GM18499 (cell line): ENCODE results near the gene AGT.
"Not testable (repeated sequence)": the region's sequence is repeated elsewhere in the genome, so short reads cannot be mapped to it uniquely, and the experiment has no call there.

Experiments
- ATAC-seq: cut with Tn5 transposase; IDR thresholded peaks from one replicate; pipeline ENCODE4 v1.9.1; 2021; ENCODE audit warnings: moderate number of reproducible peaks; ENCODE audit not compliant: insufficient read depth, unreplicated experiment

Gene AGT

DNA sequence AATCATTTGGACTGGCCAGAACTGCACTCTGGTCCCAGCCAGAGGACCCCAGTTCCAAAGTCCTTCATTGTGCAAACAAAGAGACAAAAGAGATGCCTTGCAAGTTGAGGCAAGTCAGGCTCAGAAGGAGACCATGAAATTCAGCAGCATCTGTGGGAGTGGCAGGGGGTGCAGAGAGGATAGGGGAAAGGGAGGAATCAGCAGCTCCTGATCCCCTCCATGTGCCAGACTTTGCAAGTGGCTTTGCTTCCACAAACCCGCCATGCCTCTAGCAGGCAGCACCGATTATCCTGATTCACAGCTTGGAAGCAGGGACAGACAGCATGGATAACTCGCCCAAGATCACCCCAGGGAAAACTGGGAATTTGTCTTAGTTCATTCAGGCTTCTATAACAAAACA is 31.1 kb upstream of the AGT start:
- ATAC-seq: no peak

DNA sequence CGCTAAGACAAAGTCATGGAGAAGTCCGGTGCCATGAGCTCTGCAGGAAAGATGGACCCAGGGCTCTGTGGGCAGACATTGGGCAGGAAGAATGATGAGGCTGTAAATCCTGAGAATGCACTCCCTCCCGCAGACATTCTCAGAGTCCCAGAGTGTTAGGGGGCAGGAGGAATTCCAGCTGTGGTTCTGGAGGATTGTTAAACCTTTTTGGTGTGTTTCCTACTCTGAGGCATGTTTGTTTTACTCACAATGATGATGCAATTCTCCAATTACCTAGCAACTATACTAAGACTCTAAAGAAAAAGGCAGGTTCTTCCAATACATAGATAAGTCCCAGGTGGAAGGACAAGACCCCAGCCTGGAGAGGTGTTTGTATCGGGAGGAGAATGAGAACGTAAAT is 30.5 kb upstream of the AGT start:
- ATAC-seq: no peak

DNA sequence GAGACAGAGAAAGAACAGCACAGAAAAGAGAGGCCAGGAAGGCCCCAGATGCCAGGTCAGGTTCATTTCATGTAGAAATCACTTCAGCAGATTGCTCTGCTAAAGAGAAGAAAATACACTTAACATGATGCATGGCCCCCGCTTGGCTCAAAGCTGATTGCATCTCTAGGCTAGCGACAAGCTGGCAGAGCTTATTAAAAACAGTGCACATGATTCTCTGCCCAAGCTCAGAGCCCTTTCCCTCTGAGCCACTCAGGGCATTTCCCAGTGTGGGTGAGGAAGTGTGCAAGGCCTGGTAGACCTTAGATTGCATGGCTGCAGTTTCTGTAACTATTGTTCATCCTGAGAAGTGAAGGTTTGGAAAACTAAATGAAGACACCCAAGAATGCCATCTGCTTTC is 30.0 kb upstream of the AGT start:
- ATAC-seq: no peak

DNA sequence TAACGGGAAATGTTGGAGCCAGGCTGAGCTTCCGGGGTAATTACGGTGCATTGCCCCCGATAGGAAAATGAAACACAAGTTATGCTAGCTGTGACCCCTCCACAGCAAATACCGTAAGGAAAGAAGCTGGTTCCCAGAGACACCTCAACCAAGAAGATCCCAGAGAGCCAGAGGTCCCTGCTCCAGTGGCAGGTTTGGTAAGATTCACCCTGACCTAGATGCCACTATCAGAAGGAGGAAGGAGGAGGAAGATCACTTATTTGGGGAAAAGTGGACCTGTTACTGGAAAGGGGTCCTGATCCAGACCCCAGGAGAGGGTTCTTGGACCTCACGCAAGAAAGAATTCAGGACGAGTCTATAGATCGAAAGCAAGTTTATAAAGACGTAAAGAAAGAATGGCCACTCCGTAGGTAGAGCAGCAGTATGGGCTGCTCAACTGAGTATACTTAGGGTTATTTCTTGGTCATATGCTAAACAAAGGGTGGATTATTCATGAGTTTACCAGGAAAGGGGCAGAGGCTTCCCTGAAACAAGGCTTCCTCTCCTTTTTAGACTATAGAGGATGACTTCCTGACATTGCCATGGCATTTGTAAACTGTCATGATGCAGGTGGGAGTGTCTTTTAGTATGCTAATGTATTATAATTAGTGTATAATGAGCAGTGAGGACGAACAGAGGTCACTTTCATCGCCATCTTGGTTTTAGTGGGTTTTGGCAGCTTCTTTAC is 25.8 kb upstream of the AGT start:
- ATAC-seq: no peak

DNA sequence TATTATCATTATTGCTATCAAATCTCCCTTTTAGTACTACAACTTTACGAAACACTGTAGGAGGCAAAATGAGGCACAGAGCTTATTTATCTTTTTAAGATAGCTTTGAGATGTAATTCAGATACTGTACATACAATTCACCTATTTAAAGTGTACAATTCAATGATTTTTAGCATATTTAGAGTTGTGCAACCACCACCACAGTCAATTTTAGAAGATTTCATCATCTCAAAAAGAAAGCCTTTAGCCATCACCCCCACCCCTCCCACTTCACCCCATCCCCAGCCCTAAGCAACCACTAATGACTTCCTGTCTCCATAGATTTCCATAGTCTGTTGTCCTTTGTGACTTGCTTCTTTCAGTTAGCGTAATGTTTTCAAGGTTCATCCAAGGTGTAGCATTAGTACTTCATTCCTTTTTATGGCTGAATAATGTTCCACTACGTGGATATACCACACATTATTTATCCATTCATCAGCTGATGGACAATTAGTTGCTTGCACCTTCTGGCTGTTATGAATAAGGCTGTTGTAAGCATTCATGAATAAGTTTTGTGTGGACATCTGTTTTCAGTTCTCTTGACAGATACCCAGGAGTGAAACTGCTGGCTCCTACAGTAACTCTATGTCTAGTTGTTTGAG is 23.8 kb upstream of the AGT start:
- no peak for ATAC-seq

DNA sequence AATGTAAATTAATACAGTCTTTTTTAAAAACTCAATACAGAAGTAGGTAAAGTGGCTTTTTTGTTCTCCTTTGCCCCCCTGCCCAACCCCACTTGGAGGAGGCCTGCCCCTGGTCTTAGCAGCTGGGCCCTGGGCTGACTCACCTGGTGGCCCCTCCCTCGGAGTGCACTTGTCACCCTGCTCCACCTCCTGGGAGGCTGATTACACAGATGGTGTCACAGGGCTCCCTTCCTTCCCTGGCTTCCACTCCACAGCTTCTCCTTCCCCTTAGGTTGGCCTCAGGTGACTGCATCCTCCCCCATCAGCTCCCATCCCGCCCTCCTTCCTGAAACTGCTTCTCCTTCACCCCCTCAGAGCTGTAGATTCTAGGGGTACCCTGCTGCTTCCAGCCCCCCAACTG is 21.5 kb upstream of the AGT start:
- ATAC-seq: no peak

DNA sequence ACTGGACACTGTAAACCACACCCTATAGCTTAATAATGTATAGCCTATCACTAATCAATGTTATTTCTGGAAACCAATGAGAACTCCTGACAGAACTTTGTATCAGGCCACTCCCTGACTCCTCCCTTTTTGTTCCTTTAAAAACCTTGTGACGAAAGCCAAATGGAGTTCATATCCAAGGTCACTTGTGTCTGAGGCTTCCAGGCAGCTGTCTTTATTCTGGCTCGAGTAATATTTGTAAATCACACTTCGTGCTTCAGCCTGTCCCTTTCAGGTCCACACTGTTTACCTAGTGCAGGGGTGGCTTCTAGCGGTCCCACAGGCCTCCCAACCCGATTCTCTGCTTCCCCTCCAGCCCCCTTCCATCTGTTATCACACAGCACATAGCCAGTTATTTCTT is 17.1 kb upstream of the AGT start:
- no peak for ATAC-seq

DNA sequence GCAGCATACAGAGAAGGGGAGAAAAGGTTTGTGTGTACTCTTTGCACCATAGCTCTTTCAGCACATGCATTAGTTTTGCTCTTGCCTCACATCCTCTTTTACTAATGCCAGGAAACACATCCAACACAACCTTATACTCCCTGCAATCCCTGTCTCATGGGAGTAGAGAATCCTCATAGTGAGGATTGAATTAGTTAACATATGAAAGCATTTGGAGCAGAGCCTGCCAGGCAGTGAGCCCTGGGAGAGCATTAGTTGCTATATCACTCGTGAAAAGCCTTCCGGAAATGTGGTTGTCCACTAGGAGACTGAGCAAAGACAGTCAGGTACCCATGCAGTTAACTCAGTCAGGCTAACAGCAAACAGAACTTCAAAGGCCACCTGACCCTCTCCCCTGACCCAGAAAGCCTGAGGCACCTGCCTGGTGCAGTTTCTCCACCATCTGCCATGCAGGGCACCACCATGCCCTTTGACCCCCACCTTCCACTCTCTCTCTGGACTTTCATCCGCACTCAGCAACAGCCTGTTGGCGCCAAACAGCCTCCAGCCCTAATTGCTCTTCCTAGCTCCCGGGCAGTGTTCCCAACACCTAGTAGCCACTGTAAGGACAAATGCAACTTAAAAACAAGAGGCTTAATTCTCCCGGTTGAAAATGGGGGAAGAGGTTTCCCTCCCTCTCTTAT is 14.9 kb upstream of the AGT start:
- no peak for ATAC-seq

DNA sequence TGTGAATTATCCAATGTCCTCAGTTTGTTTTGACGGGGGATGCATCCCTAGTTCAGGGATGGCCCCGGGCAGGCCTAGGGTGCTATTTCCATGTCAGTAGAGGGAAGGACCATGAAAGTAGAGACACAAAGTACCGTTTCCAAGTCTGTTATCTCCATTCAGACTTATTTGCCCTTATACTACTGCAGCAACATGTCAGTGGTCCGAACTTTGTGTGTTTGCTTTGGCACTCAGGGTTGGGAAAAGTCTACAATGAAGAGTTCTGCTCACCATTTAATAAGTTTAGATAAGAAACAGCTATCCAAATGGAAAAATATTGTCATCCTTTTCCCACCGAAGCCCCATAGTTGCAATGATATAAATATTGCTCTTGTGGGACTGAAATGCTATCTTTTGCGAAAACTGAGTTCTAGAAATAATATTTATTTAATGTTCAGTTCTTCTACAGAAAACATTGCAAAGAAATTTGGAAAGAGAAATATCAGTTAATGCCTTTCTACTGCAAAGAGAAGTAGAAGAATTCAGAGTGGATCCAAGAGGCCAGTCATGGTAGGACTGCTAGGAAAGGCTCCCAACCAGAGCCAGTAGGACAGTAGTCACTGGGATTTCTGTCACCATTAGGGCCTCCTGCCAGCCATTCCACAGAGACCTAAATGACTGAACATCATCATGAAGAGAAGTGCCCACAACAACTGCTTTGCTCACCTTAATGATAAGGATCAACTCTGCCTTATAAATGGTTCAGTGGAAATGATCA is 11.5 kb upstream of the AGT start:
- no peak for ATAC-seq

DNA sequence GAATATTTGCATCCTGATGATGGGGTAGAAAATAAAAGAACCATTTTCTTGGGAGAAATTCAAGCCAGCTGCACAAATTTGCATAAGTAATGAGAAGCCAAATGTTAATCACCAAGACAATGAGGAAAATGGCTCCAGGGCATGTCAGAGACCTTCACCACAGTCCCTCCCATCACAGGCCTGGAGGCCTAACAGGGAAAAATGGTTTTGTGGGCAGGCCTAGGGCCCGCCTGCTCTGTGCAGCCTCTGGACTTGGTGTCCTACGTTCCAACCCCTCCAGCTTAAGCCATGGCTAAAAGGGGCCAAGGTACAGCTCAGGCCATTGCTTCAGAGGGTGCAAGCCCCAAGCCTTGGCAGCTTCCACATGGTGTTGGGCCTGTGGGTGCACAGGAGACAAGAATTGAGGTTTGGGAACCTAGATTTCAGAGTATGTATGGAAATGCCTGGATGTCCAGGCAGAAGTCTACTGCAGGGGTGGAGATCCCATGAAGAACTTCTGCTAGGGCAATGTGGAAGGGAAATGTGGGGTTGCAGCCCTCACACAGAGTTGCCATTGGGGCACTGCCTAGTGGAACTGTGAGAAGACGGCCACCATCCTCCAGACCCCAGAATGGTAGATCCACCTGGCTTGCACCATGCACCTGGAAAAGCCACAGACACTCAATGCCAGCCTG is 8.1 kb upstream of the AGT start:
- ATAC-seq: not testable (repeated sequence)

DNA sequence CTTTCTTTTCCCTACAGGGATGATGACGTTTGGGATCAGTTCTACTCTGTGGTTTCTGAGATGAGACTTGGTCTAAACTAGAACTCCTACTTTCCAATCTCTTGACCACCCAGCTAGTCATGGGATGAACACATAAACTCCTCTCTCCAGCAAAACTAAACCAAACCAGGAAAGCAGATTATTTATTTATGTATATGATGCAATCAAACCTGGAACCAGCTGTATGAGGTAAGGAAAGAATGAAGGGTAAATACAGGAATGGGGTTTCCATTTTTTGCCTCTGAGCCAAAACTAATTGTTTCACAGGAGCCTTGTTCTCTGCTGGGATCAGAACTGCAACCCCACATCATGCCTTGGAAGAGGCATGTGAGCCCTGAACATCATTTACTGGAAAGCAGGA is 3.3 kb upstream of the AGT start:
- no peak for ATAC-seq

DNA sequence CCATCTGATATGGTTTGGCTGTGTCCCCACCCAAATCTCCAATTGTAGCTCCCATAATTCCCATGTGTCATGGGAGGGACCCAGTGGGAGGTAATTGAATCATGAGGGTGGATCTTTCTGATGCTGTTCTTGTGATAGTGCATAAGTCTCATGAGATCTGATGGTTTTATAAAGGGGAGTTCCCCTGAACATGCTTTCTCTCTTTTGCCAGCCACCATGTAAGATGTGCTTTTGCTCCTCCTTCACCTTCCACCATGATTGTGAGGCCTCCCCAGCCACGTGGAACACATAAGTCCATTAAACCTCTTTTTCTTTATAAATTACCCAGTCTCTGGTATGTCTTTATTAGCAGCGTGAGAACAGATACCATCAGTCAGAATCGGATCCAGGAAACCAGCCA is 2.5 kb upstream of the AGT start:
- not testable (repeated sequence) for ATAC-seq

DNA sequence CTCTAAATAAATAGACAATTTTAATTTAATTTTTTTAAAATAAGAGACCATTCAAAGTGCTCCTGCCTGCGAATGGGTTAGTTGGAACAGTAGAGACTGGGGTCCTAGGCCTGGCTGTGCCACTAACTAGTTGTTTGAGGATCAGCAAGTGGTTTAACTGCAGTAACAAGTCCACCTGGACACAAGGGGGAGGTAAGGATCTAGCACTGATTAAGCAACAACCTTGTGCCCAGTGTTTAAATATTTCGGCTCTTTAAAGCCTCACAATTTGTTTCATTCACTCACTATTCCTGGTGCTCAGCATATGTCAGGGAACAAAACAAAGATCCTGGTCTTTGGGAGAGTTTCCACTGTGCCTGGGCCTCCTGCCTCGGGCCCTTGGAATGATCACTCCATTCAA is 1.6 kb upstream of the AGT start:
- ATAC-seq: no peak

DNA sequence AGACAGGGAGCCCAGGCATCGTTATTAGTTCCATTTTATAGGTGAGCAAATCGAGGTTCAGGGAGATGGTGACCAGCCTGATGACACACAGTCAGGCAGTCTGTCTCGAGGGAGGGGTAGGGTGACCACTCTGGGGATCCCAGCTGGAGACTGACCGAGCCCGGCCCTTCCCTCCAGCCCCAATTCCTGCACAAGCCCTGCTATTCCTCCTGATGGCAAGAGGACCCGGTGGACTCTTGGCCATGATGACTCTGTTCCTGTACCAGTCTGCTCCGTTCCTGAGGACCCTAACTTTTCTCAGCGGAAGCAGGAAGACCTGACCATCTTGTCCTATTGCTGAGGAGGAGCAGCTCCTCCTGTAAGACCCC is 391 bp downstream of the AGT start:
- no peak for ATAC-seq

DNA sequence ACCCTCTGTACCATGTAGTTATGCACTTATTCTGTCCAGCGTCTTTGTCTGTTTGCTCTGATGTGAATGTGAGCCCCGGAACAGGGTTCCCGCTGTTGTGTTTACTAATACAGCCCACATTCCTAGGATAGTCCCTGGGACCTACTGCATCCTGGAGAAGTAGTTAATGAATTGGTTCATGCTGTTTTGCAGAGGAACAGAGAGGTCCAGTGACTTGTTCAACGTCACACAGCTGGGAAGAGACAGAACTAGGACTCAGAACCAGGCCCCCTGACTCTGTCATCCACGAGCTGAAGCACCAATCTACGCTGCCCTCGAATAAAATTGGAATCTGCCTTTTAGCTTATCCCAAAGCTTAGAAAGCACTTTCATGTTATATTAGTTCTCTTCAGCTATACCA is 784 bp downstream of the AGT start:
- ATAC-seq: no peak

DNA sequence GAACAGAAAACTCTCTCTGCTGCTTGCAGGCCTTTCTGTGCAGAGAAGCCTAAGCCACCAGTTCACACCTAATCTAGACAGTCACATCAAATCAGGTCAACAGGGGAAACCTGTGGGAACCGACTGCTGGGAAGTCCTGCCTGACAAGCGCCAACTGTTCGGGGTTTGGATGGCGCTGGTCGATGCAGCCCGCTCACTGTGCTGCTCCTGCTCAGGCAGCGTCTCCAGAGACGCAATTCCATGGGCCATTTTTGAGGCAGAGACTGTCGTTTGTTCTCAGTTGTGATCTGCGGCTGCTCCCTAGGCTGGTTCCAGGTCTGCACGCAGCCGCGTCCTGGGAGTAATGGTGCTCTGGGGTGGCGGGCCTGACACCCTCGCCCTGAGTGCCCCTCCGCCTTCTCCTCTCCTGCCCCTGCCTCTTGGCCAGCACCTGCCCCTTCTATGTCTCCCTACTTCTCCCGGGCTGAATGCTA is 1.4 kb downstream of the AGT start:
- ATAC-seq: no peak

DNA sequence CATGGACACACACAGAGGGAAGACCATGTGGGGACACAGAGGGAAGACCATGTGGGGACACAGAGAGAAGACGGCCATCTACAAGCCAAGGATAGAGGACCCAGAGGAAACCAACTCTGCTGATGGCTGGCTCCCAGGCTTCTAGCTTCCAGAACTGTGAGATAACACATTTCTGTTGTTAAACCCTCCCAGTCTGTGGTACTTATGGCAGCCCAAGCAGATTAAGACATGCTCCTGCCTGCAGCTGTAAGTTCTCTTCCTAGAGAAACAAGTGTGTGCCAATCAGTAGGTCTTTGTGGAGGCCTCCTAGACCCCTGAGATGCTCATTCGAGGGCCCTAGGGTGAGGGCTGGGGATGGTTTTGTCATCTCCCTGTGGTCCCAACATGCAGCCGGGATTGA is 2.7 kb downstream of the AGT start:
- ATAC-seq: no peak

DNA sequence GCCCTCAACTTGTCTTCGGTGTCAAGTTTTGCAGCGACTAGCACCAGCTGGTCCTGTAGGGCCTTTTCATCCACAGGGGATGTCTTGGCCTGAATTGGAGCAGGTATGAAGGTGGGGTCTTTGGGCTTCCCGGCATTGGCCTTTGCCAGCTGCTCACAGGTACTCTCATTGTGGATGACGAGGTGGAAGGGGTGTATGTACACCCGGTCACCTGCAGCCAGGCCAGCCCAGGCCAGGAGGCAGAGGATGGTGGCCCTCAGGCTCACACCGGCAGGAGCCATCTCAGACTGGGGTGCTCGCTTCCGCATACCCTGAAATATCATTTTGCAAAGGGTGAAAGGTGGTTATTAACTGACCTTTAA is 3.4 kb downstream of the AGT start:
- no peak for ATAC-seq

DNA sequence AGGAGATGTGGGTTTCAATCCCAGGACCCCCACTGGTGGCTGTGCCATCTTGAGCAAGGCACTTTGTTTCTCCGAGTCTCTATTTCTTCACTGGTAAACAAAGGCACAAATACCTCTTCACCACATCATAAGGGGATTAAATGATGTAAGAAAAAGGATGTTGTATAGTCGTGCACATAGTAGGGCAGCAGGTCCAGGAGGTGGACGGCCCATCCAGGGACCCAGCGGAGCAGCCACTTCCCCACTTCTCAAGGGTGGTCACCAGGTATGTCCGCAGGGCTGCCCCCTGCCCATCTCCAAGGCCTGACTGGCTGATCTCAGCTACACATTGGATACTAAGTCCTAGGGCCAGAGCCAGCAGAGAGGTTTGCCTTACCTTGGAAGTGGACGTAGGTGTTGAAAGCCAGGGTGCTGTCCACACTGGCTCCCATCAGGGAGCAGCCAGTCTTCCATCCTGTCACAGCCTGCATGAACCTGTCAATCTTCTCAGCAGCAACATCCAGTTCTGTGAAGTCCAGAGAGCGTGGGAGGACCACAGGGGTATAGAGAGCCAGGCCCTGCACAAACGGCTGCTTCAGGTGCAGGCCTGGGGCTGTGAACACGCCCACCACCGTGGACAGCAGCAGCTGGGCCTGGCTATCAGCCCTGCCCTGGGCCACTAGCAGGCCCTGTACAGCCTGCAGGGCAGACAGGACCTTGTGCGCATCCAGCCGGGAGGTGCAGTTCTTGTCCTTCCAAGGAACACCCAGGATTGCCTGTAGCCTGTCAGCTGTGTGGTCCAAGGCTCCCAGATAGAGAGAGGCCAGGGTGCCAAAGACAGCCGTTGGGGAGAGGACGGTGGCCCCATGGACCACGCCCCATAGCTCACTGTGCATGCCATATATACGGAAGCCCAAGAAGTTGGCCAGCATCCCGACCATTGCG is 4.0 kb downstream of the AGT start:
- no peak for ATAC-seq
